H1 (cell line): ENCODE data around the gene DNMT1. TPM values are rescaled to one million over a fixed set of nuclear protein-coding genes. Genes with fewer than 3 reads are reported as not detected.

ENCODE experiments used
- CREB1 ChIP-seq: IDR thresholded peaks from 2 replicates; pipeline ENCODE4 v1.6.1; 2012; ENCODE audit warnings: inconsistent platforms
- EGR1 ChIP-seq: IDR thresholded peaks from 2 replicates; pipeline ENCODE4 v1.6.1; 2011; ENCODE audit warnings: low read depth, low read length, borderline replicate concordance
- RXRA ChIP-seq: IDR thresholded peaks from 2 replicates; pipeline ENCODE4 v1.6.1; 2011; ENCODE audit warnings: low read depth, mild to moderate bottlenecking, low read length, moderate library complexity; ENCODE audit not compliant: insufficient read depth
- SIN3A ChIP-seq, 2 experiments: IDR thresholded peaks in 1 of 2; conservative IDR thresholded peaks in 1 of 2; 2 replicates each; pipeline ENCODE4 v1.6.1; 2011 to 2012; ENCODE audit warnings: low read length in 2 of 2, improper control_type of control experiment in 1 of 2, low read depth in 1 of 2, mild to moderate bottlenecking in 1 of 2
- polyA plus RNA-seq, 7 experiments: library from polyadenylated mRNA; depleted of rRNA in 3 of 7; stranded (reverse) in 5 of 7; unstranded in 2 of 7; fragments of >200 nt in 5 of 7; fragments of 200-250 nt in 2 of 7; gene quantifications; 1 replicate in 5 of 7; 2 replicates in 1 of 7; 4 replicates in 1 of 7; pipeline versions ENCODE4 v1.2.1 to v1.2.3, GENCODE V29; 2011 to 2013; ENCODE audit warnings: missing spikeins in 2 of 7, mixed read lengths in 2 of 7
- total RNA-seq: library from RNA; stranded (reverse); fragmentation: NEBNext Ultra II Directional; extraction: Animal tissue kit (Norgen Biotek cat#: 25700); gene quantifications from 2 replicates; pipeline ENCODE4 v1.2.1, GENCODE V29; 2021

DNMT1 gene
- total and polyA plus RNA-seq, 2 of the 8 experiments (the other 6 are each of a cell fraction or from before 2014, with no cell fraction given): 101 to 210 TPM

DNA sequence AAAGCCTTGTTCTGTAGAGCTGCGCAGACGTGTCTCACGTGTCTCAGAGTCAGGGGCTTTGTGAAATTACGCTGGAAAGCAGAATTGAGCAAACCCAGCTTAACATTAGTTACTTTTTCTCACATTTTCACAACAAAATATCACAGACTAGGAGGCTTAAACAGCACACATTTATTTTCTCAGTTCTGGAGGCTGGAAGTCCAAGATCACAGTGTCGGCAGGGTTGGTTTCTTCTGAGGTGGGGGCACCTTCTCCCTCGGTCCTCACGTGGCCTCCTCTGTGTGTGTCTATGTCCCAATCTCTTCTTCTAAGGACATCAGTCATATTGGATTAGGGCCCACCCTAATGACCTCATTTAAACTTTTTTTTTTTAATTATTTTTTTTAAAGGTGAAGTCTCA, 70.3 kb downstream of the DNMT1 start (continued):
- TF ChIP-seq CREB1 (no peak), RXRA (no peak), EGR1 (no peak), SIN3A (conservative IDR thresholded peaks at IDR 0.05 in 1 of 2, IDR thresholded peaks at IDR 0.05 in 1 of 2; ENCODE audit: low read depth in 1 of 2, low read length in 2 of 2) (no peak)
